GM18499 (cell line): ENCODE measurements around the gene KIAA0040.

Experiments
- ATAC-seq: cut with Tn5 transposase; IDR thresholded peaks from one replicate; pipeline ENCODE4 v1.9.1; 2021; ENCODE audit warnings: moderate number of reproducible peaks; ENCODE audit not compliant: insufficient read depth, unreplicated experiment

The KIAA0040 gene

DNA sequence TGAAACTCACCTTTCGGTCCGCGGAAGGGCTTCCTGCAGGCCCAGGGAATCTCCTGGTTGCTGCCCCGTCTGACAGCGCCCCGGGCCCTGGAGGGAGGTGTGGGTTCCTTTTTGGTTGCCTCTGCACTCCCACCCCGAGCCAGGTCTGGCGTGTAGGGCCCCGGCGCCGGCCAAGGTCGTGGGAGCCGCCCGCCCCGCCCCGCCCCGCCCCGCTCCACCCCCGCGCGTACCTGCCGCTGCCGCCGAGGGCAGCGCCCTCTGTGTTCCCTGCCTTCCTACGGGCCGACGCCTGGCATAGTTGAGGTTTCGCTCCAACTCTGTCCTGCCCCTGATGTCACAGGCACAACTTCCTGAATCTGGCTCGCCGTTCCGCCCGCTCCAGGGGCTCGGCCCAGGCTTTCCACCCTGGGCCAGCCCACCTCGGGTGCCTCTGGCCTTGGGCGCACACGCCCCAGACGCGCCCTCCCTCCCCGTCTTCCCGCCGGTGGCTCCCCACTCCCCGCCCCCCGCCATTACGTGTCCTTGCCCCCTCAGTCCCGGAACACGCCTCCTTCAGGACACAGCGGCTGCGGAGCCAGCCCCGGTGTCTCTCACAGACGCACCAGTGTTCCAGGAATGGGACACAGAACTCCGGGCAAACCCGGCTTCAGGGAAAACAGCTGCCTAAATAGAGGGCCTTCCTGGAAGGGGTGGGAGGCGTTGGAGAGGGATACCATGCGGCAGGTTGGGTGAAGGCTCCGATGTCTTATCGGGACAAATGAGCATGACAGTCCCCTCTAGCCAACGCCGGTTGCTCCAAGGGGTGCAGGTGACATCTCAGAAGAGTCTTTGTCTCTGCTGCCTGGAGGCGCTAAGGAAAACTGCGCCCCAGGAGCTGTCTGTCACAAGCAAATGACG lies at the start of gene KIAA0040:
KIAA0040 (minus strand) TSS at position 147 of the 897 bp plus-strand sequence. CDS start 31,763 bp downstream, outside the sequence.
- no peak for ATAC-seq

- ATAC-seq, result peak; percentile 82
These were observed 44.8 kb upstream of the KIAA0040 start for GRCh38 chr1:175237389-175237788.

DNA sequence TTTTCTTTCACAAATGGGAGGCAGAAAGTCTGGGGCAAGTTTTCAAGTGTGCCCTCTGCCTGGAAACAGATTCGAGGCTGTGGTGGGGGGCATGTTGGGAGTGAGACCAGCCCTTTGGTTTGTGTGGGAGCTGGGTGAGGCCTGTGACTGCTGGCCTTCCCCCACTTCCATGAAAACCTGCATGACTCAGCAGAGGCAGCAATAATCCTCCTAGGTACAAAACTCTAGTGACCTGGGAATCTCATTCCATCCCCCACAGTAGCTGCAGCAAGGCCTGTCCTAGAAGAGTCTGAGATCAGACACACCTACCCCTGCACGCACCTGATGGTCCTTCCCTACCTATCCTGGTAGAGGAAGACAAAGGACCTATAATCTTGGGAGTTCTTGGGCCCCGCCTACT lies 42.1 kb upstream of the KIAA0040 start:
- ATAC-seq, result no peak

GRCh38 chr1:175232335-175232734 lies 39.8 kb upstream of the KIAA0040 start:
- ATAC-seq, result no peak

DNA sequence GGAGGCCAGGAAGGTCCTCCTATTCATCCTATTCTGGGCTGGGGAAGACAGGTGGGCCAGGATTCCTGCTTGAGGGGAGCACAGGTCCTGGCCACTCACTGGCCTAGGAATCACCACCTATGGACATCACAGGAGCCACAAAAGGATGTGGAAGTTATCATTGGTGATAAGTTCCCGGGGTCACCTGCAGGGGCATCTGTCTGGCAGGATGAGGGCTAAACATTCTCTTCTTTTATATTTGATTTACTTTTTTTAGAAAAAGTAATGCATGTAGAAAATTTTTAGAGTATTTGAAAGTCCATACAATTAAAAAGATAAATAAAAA lies 33.2 kb upstream of the KIAA0040 start:
- ATAC-seq, result peak; percentile 9

DNA sequence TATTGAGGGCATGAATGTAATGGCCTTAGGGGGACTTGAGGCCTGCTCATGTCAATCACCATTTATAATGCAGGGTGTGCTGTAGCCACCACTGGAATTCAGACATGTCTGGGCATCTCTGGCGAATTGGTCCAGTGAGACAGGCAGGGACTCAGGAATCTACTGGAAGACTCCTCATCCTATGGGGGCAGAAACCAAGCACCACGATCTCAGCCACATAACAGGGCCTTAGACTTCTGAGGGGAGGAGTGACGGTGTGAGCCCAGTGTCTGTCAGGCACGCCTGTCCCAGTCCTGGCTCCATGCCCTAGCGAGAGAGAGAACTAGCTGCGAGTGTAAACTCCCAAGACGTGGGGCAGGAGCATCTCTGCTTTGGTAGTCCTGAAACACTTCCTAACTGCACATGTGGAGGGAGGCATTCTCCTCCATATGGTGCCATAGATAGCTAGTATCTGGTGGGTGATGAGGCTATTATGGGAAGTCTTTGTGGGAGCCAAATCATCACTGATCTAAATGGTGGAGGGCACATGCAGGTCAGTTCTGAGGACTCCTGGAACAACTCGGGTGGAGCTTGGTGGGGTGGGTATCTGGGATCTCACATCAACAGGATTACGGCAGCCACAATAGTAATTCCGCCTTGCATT lies 29.8 kb upstream of the KIAA0040 start:
- no peak for ATAC-seq

- no peak for ATAC-seq
These were observed 29.1 kb upstream of the KIAA0040 start for GRCh38 chr1:175221557-175222175.

- no peak for ATAC-seq
These were observed 28.4 kb upstream of the KIAA0040 start for GRCh38 chr1:175220853-175221556.

GRCh38 chr1:175219774-175220173 lies 27.2 kb upstream of the KIAA0040 start:
- ATAC-seq, result no peak

DNA sequence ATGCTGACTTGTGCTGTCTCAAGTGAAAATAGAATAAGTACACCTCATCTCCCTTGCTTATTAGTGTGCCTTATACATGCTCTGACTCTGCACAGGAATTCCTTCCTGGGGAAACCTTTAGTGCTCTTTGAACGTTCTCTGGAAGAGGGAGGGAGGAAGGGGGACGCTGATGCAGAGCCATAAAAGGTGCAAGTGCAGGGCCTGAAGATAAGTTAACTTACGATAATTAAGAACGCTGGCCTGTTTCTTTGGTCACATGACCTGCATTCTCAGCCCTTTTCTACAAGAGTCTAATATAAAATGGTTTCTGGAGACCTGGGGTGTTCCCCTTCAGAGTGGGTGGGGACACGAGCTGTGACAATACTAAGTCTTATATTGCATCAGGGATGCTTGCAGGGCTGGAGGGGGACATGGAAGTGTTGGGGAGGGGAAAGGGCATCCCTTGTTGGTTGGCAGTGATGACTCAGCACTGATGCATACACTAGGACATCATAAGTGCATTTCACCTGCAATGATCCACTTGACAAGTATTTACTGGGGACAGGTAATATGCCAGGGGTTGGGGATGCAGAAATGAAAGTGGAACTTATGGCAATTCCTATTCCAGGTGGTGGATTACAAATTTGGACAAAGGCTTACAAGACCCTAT lies 26.3 kb upstream of the KIAA0040 start:
- no peak for ATAC-seq

DNA sequence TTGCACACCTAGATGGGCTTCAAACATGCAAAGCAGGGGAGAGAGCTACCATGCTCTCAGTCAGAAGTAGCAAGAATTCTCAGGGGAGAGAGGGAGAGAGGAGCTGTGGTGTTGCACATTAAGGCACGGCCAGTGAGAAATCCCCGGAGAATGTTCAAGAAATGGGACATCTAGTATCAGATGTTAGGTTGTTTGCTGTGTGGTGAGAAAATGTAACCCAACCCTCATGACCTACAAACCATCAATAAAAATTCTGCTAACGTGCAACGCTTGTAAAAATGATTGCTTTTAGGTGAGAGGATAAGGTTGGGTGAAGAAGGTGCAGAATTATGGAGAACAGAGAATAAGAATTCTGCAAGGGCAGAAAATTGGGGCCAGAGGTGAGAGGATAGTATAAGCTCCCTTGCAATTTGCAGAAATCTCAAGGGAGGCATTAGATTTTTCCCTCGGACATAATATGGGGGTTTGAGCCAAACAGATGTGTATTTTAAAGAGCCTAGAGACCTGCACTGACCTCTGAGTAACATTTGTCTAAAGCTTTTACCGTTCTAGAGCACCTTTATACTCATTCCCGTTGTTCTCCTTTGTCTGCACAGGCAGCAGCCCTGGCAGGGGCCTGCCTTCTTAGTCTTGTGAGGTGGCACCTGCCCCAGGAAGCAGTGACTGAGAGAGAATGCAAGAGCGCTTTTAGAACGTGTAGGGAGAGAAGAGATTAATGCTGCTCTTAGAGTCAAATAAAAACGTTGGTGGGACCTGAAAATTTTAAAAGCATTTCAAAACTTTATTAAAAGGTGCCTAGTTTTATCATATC lies 25.4 kb upstream of the KIAA0040 start:
- ATAC-seq, result no peak

DNA sequence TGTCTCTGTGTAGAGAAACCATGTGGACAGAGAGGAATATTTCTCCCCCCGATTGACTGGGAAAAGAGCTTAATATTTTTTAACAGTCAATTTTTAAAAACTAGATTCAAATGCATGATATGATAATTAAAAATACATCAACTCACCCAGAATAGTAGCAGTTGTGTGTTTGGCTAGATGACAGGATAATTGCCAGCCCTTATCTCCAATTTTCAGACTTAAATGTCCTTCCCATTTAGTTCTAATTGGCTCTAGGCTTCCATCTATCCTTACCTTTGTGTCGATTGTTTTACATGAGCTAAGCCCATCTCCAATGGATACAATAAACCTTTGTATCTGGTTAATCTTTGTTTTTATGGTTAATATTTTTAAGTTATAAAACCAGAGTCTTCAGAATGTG lies 23.9 kb upstream of the KIAA0040 start:
- ATAC-seq, result no peak

DNA sequence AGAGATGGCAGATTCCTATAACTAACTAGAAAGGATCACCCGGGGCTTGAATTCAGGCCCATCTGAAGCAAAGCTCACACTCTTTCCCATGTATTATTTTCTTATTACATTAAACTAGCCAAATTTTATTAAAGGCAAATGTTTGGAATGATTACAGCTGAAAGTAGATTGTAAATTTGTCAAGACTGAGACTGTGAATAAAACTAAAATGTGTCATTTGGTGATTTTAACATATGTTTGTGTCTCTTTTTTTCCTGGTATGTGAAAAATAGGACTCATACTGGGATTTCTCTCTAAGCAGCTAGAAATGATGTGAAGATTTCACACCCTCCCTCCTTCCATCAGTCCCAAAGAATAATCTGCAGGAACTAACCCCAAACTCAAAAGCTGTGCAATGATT lies 19.1 kb upstream of the KIAA0040 start:
- ATAC-seq, result no peak

- no peak for ATAC-seq
These were observed 18.2 kb upstream of the KIAA0040 start for GRCh38 chr1:175210744-175211143.

DNA sequence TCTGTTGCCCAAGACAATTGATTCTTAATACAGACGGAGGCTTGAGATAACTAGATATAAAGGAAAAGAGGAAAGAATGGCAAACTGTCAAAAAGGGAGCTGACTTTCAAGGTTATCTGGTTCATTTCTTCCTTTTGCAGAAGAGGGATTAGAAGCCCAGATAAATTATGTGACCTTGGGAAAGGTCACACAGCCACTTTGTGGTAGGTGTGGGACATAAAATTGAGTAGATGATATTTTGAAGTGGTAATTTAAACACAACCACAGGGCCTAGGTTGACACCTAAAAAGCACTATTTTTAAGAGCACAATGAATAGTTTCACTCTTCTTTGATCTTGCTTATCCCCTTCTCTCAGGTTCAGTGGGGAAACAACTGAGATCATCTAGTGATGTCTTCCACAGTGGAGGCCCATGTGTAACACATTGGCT lies 16.9 kb upstream of the KIAA0040 start:
- ATAC-seq, result no peak

DNA sequence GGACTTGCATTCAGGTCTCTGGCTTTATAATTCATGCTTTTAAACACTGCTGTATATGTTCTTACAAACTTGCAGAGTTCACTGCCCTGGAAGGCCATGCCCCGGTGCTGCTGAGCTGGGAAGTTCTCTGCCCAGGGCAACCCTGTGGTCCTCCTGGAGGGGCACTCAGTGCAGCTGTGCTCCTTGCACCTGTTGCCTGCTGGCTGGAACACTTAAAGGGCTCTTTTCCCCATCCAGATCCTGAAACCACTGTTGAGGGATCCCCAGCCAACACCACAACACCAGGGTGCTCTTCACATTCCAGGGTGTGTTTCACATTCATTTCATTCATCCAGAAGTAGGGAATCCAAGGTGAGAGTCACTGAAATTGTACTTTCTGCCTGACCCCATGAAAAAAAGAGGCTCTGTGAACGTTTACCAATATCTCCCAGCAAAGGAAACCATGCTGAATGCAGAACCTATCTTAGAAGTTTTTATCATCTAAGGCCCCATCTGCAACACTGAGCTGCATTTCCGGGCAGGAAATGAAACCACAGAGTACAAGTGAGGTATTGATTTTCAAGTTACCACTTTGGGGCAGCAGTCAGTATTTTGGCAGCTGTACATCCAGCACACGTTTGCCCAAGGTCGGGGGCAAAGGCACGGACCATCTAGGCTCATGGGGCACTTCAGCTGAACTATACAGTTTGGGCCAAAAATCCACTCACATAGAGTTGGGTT lies 16.4 kb upstream of the KIAA0040 start:
- peak; percentile 51 for ATAC-seq

DNA sequence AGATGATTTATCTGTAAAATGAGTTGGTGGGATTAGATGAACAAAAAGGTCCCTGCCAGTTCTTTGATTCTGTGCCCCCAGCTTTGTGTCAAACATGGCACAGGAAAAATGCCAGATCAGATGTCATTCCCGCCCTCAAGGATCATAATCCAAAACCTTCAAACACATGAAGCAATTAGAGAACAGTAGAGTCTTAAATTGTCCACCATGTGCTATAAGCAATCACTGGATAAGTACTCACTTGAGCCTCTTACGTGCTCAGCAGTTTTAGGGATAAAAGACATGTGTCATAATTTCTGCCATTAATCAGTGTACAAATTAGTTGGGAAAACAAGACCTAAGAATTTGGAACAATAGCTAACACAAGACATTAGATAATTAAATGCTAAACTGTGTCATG lies 15.4 kb upstream of the KIAA0040 start:
- no peak for ATAC-seq

DNA sequence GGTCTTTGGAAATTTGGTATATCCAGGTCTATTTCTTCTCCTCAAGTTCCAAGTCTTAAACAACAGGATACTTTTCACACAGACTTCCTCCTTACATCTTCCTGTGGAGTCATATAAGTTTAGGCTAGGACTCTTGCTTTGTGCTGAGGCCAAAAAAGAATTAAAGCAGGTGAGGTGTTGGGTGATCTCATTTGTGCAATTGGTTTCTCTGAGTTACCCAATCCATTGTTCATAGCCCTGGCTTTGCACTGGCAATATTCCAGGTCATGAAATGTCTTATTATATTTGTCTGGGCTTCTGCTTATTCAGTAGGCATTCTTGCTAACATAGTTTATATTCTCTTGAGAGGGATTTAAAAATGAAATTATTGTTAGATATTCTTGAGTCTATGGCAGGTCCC lies 14.1 kb upstream of the KIAA0040 start:
- ATAC-seq, result no peak

GRCh38 chr1:175204330-175204729 lies 11.8 kb upstream of the KIAA0040 start:
- ATAC-seq, result peak; percentile 71
